T-cell (primary cell): ENCODE data around the gene RETREG1. TPM values are rescaled to one million over a fixed set of nuclear protein-coding genes. Genes with fewer than 3 reads are reported as not detected.

Experiments
- ATAC-seq, 4 experiments: fragments of 200-7000 bp in 3 of 4; fragments of 150-1000 bp in 1 of 4; cut with Tn5 transposase; replicated peaks in 1 of 4; 1 replicate in 3 of 4; 2 replicates in 1 of 4; pipeline ENCODE4 v1.10.0; 2021; ENCODE audit warnings: moderate library complexity in 3 of 4, mild to moderate bottlenecking in 2 of 4, moderate number of reproducible peaks in 1 of 4
- CTCF ChIA-PET, 2 donors: fragments of 300-600 bp; sonication (Branson Sonifier 250); formaldehyde crosslinking; loops; one replicate each; lab custom pipeline; 2022; ENCODE audit warnings: antibody characterized with exemption in 2 of 2; lab: Charles Lee
- POLR2A ChIA-PET, 2 donors: fragments of 300-600 bp; sonication (Branson Sonifier 250); formaldehyde crosslinking; loops; one replicate each; lab custom pipeline; 2022; ENCODE audit warnings: antibody characterized with exemption in 2 of 2; lab: Charles Lee
- DNase-seq, 35 experiments: peaks; one replicate each; pipeline versions ENCODE4 v3.0.0 to v3.0.0-alpha.2; 2013 to 2023
- H3K27ac ChIP-seq: one replicate; pipeline ENCODE4 v1.5.1; 2013; ENCODE audit warnings: low read length
- H3K27me3 ChIP-seq, 2 experiments: replicated peaks in 1 of 2; 1 replicate in 1 of 2; 2 replicates in 1 of 2; pipeline versions ENCODE4 v1.6.1 to v1.7.0; 2013; ENCODE audit warnings: low read length in 1 of 2, mixed read lengths in 1 of 2; ENCODE audit not compliant: control insufficient read depth in 2 of 2, insufficient read depth in 2 of 2; ENCODE audit errors: extremely low read depth in 1 of 2
- H3K36me3 ChIP-seq, 2 donors: 1 replicate in 1 of 2; 2 replicates in 1 of 2; pipeline versions ENCODE4 v1.6.1 to v1.7.0; 2013; ENCODE audit warnings: low read length in 1 of 2; ENCODE audit not compliant: control insufficient read depth in 2 of 2, insufficient read depth in 1 of 2; ENCODE audit errors: extremely low read depth in 1 of 2
- H3K4me1 ChIP-seq, 2 experiments: 1 replicate in 1 of 2; 2 replicates in 1 of 2; pipeline versions ENCODE4 v1.6.1 to v1.7.0; 2013; ENCODE audit warnings: low read length in 2 of 2, mixed read lengths in 1 of 2; ENCODE audit not compliant: insufficient read depth in 2 of 2, control insufficient read depth in 1 of 2; ENCODE audit errors: extremely low read depth in 1 of 2
- H3K4me3 ChIP-seq, 2 donors: 1 replicate in 1 of 2; 2 replicates in 1 of 2; pipeline versions ENCODE4 v1.5.1 to v1.7.0; 2013; ENCODE audit warnings: mild to moderate bottlenecking in 2 of 2, low read length in 1 of 2, moderate library complexity in 1 of 2; ENCODE audit not compliant: control insufficient read depth in 1 of 2; ENCODE audit errors: extremely low read depth in 1 of 2
- H3K9me3 ChIP-seq: 2 replicates; pipeline ENCODE4 v1.7.0; 2013
- H3K27ac Mint-ChIP-seq, 2 donors: one replicate each; pipeline ENCODE4 v1.8.0; 2020 to 2021; ENCODE audit warnings: mild to moderate bottlenecking in 2 of 2, mixed read lengths in 2 of 2
- H3K27me3 Mint-ChIP-seq, 2 donors: one replicate each; pipeline ENCODE4 v1.8.0; 2021 to 2022; ENCODE audit warnings: mixed read lengths in 2 of 2
- H3K36me3 Mint-ChIP-seq: one replicate; pipeline ENCODE4 v1.8.0; 2021; ENCODE audit warnings: mixed read lengths
- H3K4me1 Mint-ChIP-seq, 3 donors: one replicate each; pipeline ENCODE4 v1.8.0; 2020 to 2022; ENCODE audit warnings: mixed read lengths in 3 of 3, mild to moderate bottlenecking in 1 of 3
- H3K4me3 Mint-ChIP-seq, 3 donors: one replicate each; pipeline ENCODE4 v1.8.0; 2020 to 2022; ENCODE audit warnings: mild to moderate bottlenecking in 3 of 3, mixed read lengths in 3 of 3, moderate library complexity in 3 of 3
- H3K9me3 Mint-ChIP-seq, 3 donors: one replicate each; pipeline ENCODE4 v1.8.0; 2020 to 2022; ENCODE audit warnings: mixed read lengths in 3 of 3
- WGBS: methylation state at CpG from one replicate; pipeline ENCODE4 v1.1.5; 2013; ENCODE audit warnings: missing lambda C conversion rate; ENCODE audit not compliant: insufficient coverage; 5-methylcytosine and 5-hydroxymethylcytosine counted together
- total RNA-seq, 35 experiments: library from RNA in 6 of 35; stranded (reverse) in 6 of 35; fragments of 120-200 nt in 1 of 35; gene quantifications; one replicate each; pipeline versions ENCODE4 v1.2.1 to v1.2.4 and lab custom pipeline; 2013 to 2026

Gene RETREG1
- total RNA-seq, 5 donors from 2014 or later (not counting 1 experiment from before 2014, with no cell fraction given), result 41.0 to 72.1 (median 55.5) TPM

DNA sequence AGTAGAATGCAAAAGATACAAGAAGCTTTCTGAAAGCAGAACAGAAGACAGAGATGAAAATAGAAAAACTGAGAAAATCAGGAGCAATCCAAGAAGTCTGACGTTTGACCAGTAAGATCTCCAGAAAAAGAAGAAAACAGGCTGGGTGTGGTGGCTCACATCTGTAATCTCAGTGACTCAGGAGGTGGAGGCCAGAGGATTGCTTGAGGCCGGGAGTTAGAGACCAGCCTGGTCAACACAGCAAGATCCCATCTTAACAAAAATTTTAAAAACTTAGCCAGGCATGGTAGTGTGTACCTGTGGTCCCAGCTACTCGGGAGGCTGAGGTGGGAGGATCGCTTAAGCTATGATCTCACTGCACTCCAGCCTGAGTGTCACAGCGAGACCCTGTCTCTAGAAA is 15.9 kb downstream of the RETREG1 start:
- Mint-ChIP-seq H3K9me3 (no peaks in the 10 kb centered on the region), H3K27me3 (no peaks in the 10 kb centered on the region), H3K4me1 (peaks cover 74 to 92% (median 89%) of the 10 kb centered on the region in 3 donors), H3K27ac (peak overlapping the region in 1 of 2 donors; percentile 54), H3K4me3 (peak overlapping the region in 1 of 3 donors; percentile 37), H3K36me3 (peaks cover 40% of the 10 kb centered on the region)
- WGBS, result 92% methylated on average over 4 of the region's 5 CpGs
- Histone ChIP-seq H3K27me3 (no peaks in the 10 kb centered on the region), H3K27ac (no peak overlapping the region), H3K9me3 (no peaks in the 10 kb centered on the region), H3K36me3 (peaks cover 0 to 29% of the 10 kb centered on the region in 2 donors), H3K4me1 (peaks cover 11 to 12% of the 10 kb centered on the region in 2 experiments), H3K4me3 (no peak overlapping the region)
- DNase-seq (no peak), ATAC-seq (no peak)
- POLR2A ChIA-PET, result no interaction called here
- CTCF ChIA-PET, result no interaction called here

DNA sequence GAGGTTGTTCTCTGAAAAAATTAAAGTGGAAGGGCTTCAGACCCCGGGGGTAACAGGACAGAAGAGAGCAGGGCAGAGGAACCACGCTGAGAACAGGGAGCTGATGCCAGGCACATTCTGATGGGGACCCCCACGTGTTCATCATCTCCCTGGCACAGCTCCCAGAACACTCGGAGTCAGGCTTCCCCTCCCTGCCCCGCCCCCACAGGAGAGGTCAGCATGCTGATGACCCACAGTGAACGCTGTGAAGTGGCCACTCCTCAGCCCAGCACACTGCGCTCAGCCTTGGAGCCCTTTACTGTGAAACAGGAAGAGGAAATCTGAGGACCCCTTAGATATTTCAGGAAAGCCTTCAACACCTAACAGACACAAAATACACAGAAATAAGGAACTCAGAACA is 16.4 kb downstream of the RETREG1 start:
- Mint-ChIP-seq H3K4me1 (peaks cover 76 to 92% (median 90%) of the 10 kb centered on the region in 3 donors), H3K27me3 (no peaks in the 10 kb centered on the region), H3K27ac (peak overlapping the region; percentile 22 to 54), H3K9me3 (no peaks in the 10 kb centered on the region), H3K36me3 (peaks cover 38% of the 10 kb centered on the region), H3K4me3 (peak overlapping the region in 1 of 3 donors; percentile 37)
- ATAC-seq (no peak), DNase-seq (no peak)
- Histone ChIP-seq H3K27ac (no peak overlapping the region), H3K36me3 (peaks cover 0 to 26% of the 10 kb centered on the region in 2 donors), H3K27me3 (no peaks in the 10 kb centered on the region), H3K9me3 (no peaks in the 10 kb centered on the region), H3K4me3 (no peak overlapping the region), H3K4me1 (peaks cover 11 to 12% of the 10 kb centered on the region in 2 experiments)
- CTCF ChIA-PET, result no interaction called here
- POLR2A ChIA-PET, result no interaction called here
- WGBS, result 56% methylated on average over 6 of the region's 7 CpGs

DNA sequence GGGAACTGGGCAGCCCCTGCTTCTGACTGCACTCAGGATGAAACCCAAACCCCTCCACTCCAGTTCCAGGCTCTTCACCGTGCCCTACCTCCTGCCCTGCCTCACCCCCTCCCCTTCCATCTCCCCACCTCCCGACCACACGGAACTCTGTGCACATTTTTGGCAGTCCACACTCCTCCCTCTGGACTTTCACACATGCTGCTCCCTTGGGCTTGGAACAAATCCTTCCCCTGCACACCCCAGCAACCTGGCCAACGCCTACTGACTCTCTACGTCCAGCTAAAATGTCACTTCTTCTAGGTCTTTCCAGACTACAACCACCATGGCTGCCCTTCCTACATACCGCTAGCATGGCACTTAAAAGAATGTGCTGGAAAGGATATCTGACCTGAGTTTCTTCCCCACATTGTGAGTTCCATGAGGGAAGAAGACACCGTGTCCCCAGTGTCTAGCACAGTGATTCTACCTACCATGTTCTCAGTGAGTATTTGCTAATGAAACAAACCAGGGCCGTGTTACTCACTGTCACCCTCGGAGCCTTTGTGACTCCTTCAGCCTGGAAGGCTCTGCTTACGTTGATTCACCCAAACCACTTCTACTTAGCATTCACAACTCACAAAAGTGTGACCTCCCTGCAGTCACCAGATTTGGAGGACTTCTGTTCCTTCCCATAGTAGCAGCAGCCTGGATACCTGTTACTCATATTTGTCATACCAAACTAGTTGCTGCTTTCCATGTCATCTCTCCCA is 18.7 kb downstream of the RETREG1 start:
- H3K27me3 ChIP-seq, result no peaks in the 10 kb centered on the region
- Mint-ChIP-seq H3K4me1 (peaks cover 76 to 91% (median 90%) of the 10 kb centered on the region in 3 donors), H3K27me3 (no peaks in the 10 kb centered on the region), H3K36me3 (peaks cover 43% of the 10 kb centered on the region), H3K9me3 (no peaks in the 10 kb centered on the region), H3K4me3 (no peak overlapping the region), H3K27ac (peak overlapping the region in 1 of 2 donors; percentile 74)
- no peak overlapping the region for H3K4me3 ChIP-seq
- peaks cover 5 to 20% of the 10 kb centered on the region in 2 experiments for H3K4me1 ChIP-seq
- DNase-seq (no peak), ATAC-seq (no peak)
- CTCF ChIA-PET, result no interaction called here
- H3K36me3 ChIP-seq, result peaks cover 0 to 26% of the 10 kb centered on the region in 2 donors
- H3K9me3 ChIP-seq, result no peaks in the 10 kb centered on the region
- 94% methylated on average over 8 of the region's 10 CpGs for WGBS
- POLR2A ChIA-PET, result no interaction called here
- no peak overlapping the region for H3K27ac ChIP-seq

DNA sequence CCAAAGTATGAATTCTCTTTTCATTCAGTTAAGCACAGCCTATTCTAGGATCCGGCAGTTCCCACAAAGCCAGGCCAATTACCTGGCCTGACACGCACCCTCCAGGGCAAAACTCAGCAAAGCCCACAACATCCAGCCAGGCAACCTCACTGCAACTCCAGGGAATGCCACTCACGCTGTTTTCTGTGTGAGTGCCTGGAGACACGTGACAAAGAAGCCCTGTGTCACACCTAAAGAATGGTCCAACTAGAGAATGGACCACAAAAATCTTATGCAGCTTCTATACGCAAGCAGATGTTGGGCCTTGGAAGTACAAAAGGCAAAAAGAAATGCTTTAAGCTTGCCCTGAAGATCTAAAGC is 20.2 kb downstream of the RETREG1 start:
- no peak overlapping the region for H3K4me3 ChIP-seq
- ChIA-PET CTCF (no interaction called here), POLR2A (no interaction called here)
- Mint-ChIP-seq H3K27me3 (no peaks in the 10 kb centered on the region), H3K4me1 (peaks cover 79 to 91% (median 91%) of the 10 kb centered on the region in 3 donors), H3K4me3 (no peak overlapping the region), H3K36me3 (peaks cover 34% of the 10 kb centered on the region), H3K27ac (peak overlapping the region in 1 of 2 donors; percentile 2), H3K9me3 (no peaks in the 10 kb centered on the region)
- H3K27ac ChIP-seq, result no peak overlapping the region
- H3K36me3 ChIP-seq, result peaks cover 0 to 17% of the 10 kb centered on the region in 2 donors
- peaks cover 6 to 25% of the 10 kb centered on the region in 2 experiments for H3K4me1 ChIP-seq
- ATAC-seq (no peak), DNase-seq (no peak)
- no peaks in the 10 kb centered on the region for H3K27me3 ChIP-seq
- H3K9me3 ChIP-seq, result no peaks in the 10 kb centered on the region
- WGBS, result 90% methylated on average over 5 of the region's 5 CpGs

DNA sequence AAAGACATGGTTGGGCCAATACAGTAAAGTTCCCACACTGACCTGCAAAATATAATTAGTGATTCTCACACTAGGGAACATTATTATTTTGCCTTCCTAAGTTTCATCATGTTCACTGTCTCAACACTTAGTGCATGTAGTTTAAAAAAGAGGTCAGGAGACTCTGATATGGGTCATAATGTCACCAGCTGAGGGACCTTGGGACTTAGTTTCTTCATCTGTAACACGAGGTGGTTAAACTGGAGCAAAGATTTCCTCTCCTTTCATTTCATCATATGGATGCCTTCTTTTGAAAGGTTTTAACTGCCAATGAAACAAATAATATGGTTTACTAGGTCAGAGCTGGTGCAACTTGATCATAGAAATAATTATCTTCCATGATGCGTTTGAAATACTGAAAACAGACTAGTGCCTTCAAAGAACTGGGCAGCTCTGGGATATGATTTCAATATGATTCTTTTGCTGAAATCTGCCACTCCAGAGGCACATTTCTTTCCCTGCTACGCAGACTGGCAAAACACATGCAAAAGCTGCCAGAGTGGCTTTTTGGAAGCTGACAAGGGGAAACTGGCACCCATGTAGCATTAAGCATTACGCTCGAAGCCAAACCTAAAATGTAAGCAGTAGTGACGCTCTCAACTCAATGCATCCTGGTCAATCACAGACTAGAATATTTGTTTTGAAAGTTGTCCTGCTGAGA is 20.8 kb downstream of the RETREG1 start:
- H3K36me3 Mint-ChIP-seq, result peaks cover 34% of the 10 kb centered on the region
- ChIA-PET CTCF (no interaction called here), POLR2A (no interaction called here)
- Histone ChIP-seq H3K27ac (no peak overlapping the region), H3K9me3 (no peaks in the 10 kb centered on the region), H3K4me3 (no peak overlapping the region), H3K27me3 (no peaks in the 10 kb centered on the region), H3K4me1 (peaks cover 10 to 27% of the 10 kb centered on the region in 2 experiments), H3K36me3 (peaks cover 0 to 17% of the 10 kb centered on the region in 2 donors)
- WGBS, result 88% methylated on average over 2 of the region's 6 CpGs
- no peak for ATAC-seq
- H3K4me3 Mint-ChIP-seq, result no peak overlapping the region
- peak overlapping the region in 1 of 2 donors; percentile 2 for H3K27ac Mint-ChIP-seq
- H3K27me3 Mint-ChIP-seq, result no peaks in the 10 kb centered on the region
- no peak for DNase-seq
- H3K9me3 Mint-ChIP-seq, result no peaks in the 10 kb centered on the region
- H3K4me1 Mint-ChIP-seq, result peaks cover 83 to 94% (median 93%) of the 10 kb centered on the region in 3 donors

DNA sequence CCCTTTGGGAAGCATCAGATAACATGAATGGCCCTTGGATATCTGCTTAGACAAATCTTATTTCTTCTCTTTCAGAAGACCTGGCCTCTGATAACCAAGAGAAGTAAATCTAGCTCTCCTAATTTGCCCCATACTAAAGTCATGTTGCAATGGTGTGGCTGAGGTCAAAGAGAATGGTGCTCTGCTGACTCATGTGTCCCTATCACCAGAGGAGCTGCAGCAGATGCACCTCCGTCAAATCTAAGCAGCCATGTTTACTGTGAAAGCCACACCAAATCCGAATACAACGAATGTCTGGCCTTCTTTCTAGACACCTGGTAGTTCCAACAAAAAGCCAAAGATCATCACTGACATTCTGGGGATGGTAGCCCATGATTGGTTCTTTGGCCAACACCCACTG is 23.2 kb downstream of the RETREG1 start:
- CTCF ChIA-PET, result interaction anchor here in 1 of 2 donors (0.7 kb wide), 1 partner anchor 31 kb away, joined by 3 read pairs; no protein-coding TSS in a partner anchor

More for the DNA sequence above, 23.2 kb downstream of the RETREG1 start:
- Mint-ChIP-seq H3K4me3 (no peak overlapping the region), H3K9me3 (no peaks in the 10 kb centered on the region), H3K27me3 (no peaks in the 10 kb centered on the region), H3K27ac (peak overlapping the region; percentile 3 to 7), H3K4me1 (peaks cover 83 to 98% (median 87%) of the 10 kb centered on the region in 3 donors), H3K36me3 (peaks cover 34% of the 10 kb centered on the region)
- POLR2A ChIA-PET, result no interaction called here
- Histone ChIP-seq H3K4me3 (no peak overlapping the region), H3K36me3 (peaks cover 5 to 11% of the 10 kb centered on the region in 2 donors), H3K27ac (no peak overlapping the region), H3K27me3 (no peaks in the 10 kb centered on the region), H3K4me1 (peaks cover 8 to 28% of the 10 kb centered on the region in 2 experiments), H3K9me3 (no peaks in the 10 kb centered on the region)
- whole genome bisulfite sequencing, result 90% methylated on average over 3 of the region's 3 CpGs
- ATAC-seq (no peak), DNase-seq (no peak)
